ENCODE results near the gene TMEM140.

TMEM140 gene

GRCh38 chr7:135162382-135163001 is 14.6 kb downstream of the TMEM140 start:
- DNase-seq (ENCODE audit: low read depth), result no peak
- no peak for TF ChIP-seq CTCF (IDR thresholded peaks at IDR 0.05; ENCODE audit: low read length, missing control alignments)
- no peak overlapping the region for H3K4me3 ChIP-seq (replicated peaks; ENCODE audit: low read depth, low read length)

GRCh38 chr7:135164357-135165061 is 16.6 kb downstream of the TMEM140 start:
- no peak for DNase-seq (ENCODE audit: low read depth)
- TF ChIP-seq CTCF (IDR thresholded peaks at IDR 0.05; ENCODE audit: low read length, missing control alignments), result no peak
- no peak overlapping the region for H3K4me3 ChIP-seq (replicated peaks; ENCODE audit: low read depth, low read length)

- no peak for DNase-seq (ENCODE audit: low read depth)
- H3K4me3 ChIP-seq (replicated peaks; ENCODE audit: low read depth, low read length), result no peak overlapping the region
- no peak for TF ChIP-seq CTCF (IDR thresholded peaks at IDR 0.05; ENCODE audit: low read length, missing control alignments)
Observed at GRCh38 chr7:135165862-135166261, 18.0 kb downstream of the TMEM140 start.

GRCh38 chr7:135166338-135166990 is 18.6 kb downstream of the TMEM140 start:
- no peak overlapping the region for H3K4me3 ChIP-seq (replicated peaks; ENCODE audit: low read depth, low read length)
- DNase-seq (ENCODE audit: low read depth), result no peak
- TF ChIP-seq CTCF (IDR thresholded peaks at IDR 0.05; ENCODE audit: low read length, missing control alignments), result no peak

- no peak overlapping the region for H3K4me3 ChIP-seq (replicated peaks; ENCODE audit: low read depth, low read length)
- DNase-seq (ENCODE audit: low read depth), result no peak
- no peak for TF ChIP-seq CTCF (IDR thresholded peaks at IDR 0.05; ENCODE audit: low read length, missing control alignments)
Observed at GRCh38 chr7:135167365-135167917, 19.6 kb downstream of the TMEM140 start.

GRCh38 chr7:135168001-135168400 is 20.1 kb downstream of the TMEM140 start:
- no peak overlapping the region for H3K4me3 ChIP-seq (replicated peaks; ENCODE audit: low read depth, low read length)
- no peak for TF ChIP-seq CTCF (IDR thresholded peaks at IDR 0.05; ENCODE audit: low read length, missing control alignments)
- DNase-seq (ENCODE audit: low read depth), result no peak
